Transverse colon (tissue), 4 donors: ENCODE measurements around the gene SBNO2. TPM values are rescaled to one million over a fixed set of nuclear protein-coding genes. Genes with fewer than 3 reads are reported as not detected.
"Not testable (repeated sequence)": the region's sequence is repeated elsewhere in the genome, so short reads cannot be mapped to it uniquely, and the experiment has no call there.

ENCODE experiments used
- DNase-seq: peaks from one replicate; pipeline ENCODE4 v3.0.0-alpha.2; 2019
- H3K27ac ChIP-seq, 4 donors: fragments of 200-600 bp; sonication (generic); 2 replicates each; pipeline ENCODE4 v1.5.1; 2016 to 2018; ENCODE audit warnings: inconsistent platforms in 4 of 4
- H3K27me3 ChIP-seq: fragments of 200-600 bp; sonication (generic); 2 replicates; pipeline ENCODE4 v1.5.1; 2017; ENCODE audit warnings: inconsistent platforms
- H3K36me3 ChIP-seq, 4 donors: fragments of 200-600 bp; sonication (generic); 2 replicates each; pipeline ENCODE4 v1.5.1; 2017 to 2019; ENCODE audit warnings: inconsistent platforms in 4 of 4
- H3K4me1 ChIP-seq, 4 donors: fragments of 200-600 bp; sonication (generic); 2 replicates each; pipeline ENCODE4 v1.5.1; 2017 to 2020; ENCODE audit warnings: inconsistent platforms in 4 of 4
- H3K4me3 ChIP-seq, 4 donors: fragments of 200-600 bp; sonication (generic); 1 replicate in 1 of 4; 2 replicates in 3 of 4; pipeline versions ENCODE4 v1.5.1 to v1.6.1; 2017 to 2019; ENCODE audit warnings: inconsistent platforms in 4 of 4
- H3K9me3 ChIP-seq, 2 donors: fragments of 200-600 bp; sonication (generic); 2 replicates each; pipeline ENCODE4 v1.5.1; 2017 to 2019; ENCODE audit warnings: inconsistent platforms in 2 of 2
- CTCF ChIP-seq, 5 experiments: fragments of 200-600 bp in 3 of 5; fragments of 450-650 bp in 2 of 5; sonication (generic) in 3 of 5; IDR thresholded peaks; 1 replicate in 2 of 5; 2 replicates in 3 of 5; pipeline ENCODE4 v1.5.1; 2016 to 2017; ENCODE audit warnings: antibody characterized with exemption in 5 of 5, inconsistent platforms in 3 of 5, mild to moderate bottlenecking in 2 of 5, moderate library complexity in 1 of 5
- EP300 ChIP-seq: sonication (generic); formaldehyde crosslinking; IDR thresholded peaks from one replicate; pipeline ENCODE4 v1.6.1; 2017; ENCODE audit warnings: antibody characterized with exemption, low read depth
- POLR2A ChIP-seq: fragments of 450-650 bp; IDR thresholded peaks from one replicate; pipeline ENCODE4 v1.6.1; 2016; ENCODE audit warnings: antibody characterized with exemption, mild to moderate bottlenecking, moderate library complexity
- POLR2AphosphoS5 ChIP-seq, 3 donors: sonication (generic); formaldehyde crosslinking; IDR thresholded peaks; one replicate each; pipeline ENCODE4 v1.6.1; 2016; ENCODE audit warnings: antibody characterized with exemption in 3 of 3
- WGBS, 2 donors: methylation state at CpG; one replicate each; pipeline ENCODE4 v1.1.5; 2018; ENCODE audit warnings: low coverage in 1 of 2; 5-methylcytosine and 5-hydroxymethylcytosine counted together
- in situ Hi-C, 4 donors: fragments of 200-750 bp; cut with MboI; loops; one replicate each; pipeline versions ENCODE4 v1.15.0 to v1.15.1; 2017; ENCODE audit warnings: low sequenced_read_pairs in 3 of 4, low pct_ligation_motif_present in 1 of 4, low pct_unique_long_range_greater_than_20kb in 1 of 4
- intact Hi-C: fragments of 100-400 bp; cut with DNase I; formaldehyde crosslinking; loops from one replicate; pipeline ENCODE4 v1.15.1; 2023; ENCODE audit warnings: low total_unique reads
- total RNA-seq, 4 donors: library from RNA; depleted of rRNA; stranded (reverse); fragments of >200 nt; gene quantifications; one replicate each; pipeline ENCODE4 v1.1.0, GENCODE V29; 2016

SBNO2 gene
- total RNA-seq, 4 donors from 2014 or later = 34.5 to 142 (median 48.3) TPM

GRCh38 chr19:1129535-1129934, 44.5 kb downstream of the SBNO2 start:
- peaks cover 0 to 18% (median 3%) of the 10 kb centered on the region in 4 donors for H3K36me3 ChIP-seq
- TF ChIP-seq POLR2AphosphoS5 (IDR thresholded peaks at IDR 0.05) (no peak), EP300 (no peak), CTCF (IDR thresholded peaks at IDR 0.05) (no peak), POLR2A (no peak)
- H3K9me3 ChIP-seq = no peaks in the 10 kb centered on the region
- WGBS, 2 donors = 94% methylated on average over 16 of the region's 18 CpGs; no CpG with 5 or more reads in 1 of the 2 donors
- H3K27ac ChIP-seq = no peak overlapping the region
- DNase-seq = no peak
- intact Hi-C loops = no loop called here
- no peak overlapping the region for H3K4me3 ChIP-seq
- in situ Hi-C loops = no loop called here
- H3K4me1 ChIP-seq = peaks cover 13 to 62% (median 41%) of the 10 kb centered on the region in 4 donors
- no peaks in the 10 kb centered on the region for H3K27me3 ChIP-seq

DNA sequence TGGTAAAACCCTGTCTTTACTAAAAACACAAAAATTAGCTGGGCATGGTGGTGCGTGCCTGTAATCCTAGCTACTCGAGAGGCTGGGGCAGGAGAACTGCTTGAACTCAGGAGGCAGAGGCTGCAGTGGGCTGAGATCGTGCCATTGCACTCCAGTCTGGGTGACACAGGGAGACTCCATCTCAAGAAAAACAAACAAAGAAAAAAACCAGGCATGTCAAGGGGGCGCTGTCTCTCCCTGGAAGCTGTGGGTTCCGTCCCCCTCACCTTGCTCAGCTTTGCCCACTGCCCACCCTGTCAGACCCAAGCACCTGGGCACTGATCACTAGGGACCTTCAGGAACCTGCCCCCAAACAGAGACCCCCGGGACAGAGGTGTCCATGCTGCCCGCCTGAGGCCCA, 45.0 kb downstream of the SBNO2 start:
- WGBS, 2 donors = 92 to 93% methylated on average over 3 to 7 of the region's 7 CpGs
- Histone ChIP-seq H3K36me3 (peaks cover 0 to 18% (median 3%) of the 10 kb centered on the region in 4 donors), H3K4me1 (peaks cover 13 to 58% (median 41%) of the 10 kb centered on the region in 4 donors)
- in situ Hi-C loops, H3K9me3 ChIP-seq, H3K27me3 ChIP-seq, DNase-seq, H3K27ac ChIP-seq, H3K4me3 ChIP-seq, intact Hi-C loops: not testable (repeated sequence)

DNA sequence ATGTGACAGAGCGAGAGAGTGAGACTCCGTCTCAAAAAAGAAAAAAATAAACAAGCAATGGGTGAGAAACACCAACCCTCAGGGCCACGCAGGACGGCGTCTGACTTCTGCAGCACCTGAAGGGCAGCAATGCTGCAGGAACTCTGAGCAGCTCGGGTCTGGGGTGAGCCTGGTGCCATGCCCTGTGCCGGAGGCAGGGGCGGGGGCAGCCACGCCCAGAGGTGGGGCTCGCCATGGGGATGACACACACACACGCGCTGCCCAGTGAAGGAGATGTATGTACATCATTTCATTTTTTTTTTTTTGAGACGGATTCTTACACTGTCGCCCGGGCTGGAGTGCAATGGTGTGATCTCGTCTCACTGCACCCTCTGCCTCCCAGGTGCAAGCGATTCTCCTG, 46.0 kb downstream of the SBNO2 start:
- WGBS, 2 donors = 88 to 96% methylated on average over 5 to 17 of the region's 17 CpGs
- no peak for DNase-seq
- intact Hi-C loops = no loop called here

GRCh38 chr19:1126984-1127760, 46.9 kb downstream of the SBNO2 start:
- H3K4me3 ChIP-seq = no peak overlapping the region
- in situ Hi-C loops (no loop called here), intact Hi-C loops (no loop called here)
- WGBS, 2 donors = 89% methylated on average over 30 of the region's 33 CpGs; no CpG with 5 or more reads in 1 of the 2 donors
- DNase-seq = no peak
- H3K27ac ChIP-seq = no peak overlapping the region
- H3K27me3 ChIP-seq = no peaks in the 10 kb centered on the region
- H3K4me1 ChIP-seq = peaks cover 9 to 44% (median 26%) of the 10 kb centered on the region in 4 donors
- no peak for TF ChIP-seq POLR2A
- TF ChIP-seq CTCF (IDR thresholded peaks at IDR 0.05) = no peak
- no peak for TF ChIP-seq EP300
- no peak for TF ChIP-seq POLR2AphosphoS5 (IDR thresholded peaks at IDR 0.05)
- no peaks in the 10 kb centered on the region for H3K9me3 ChIP-seq
- peaks cover 0 to 29% (median 6%) of the 10 kb centered on the region in 4 donors for H3K36me3 ChIP-seq

More for the DNA sequence above, 46.0 kb downstream of the SBNO2 start:
- Histone ChIP-seq H3K27me3 (no peaks in the 10 kb centered on the region), H3K4me3 (no peak overlapping the region), H3K27ac (no peak overlapping the region), H3K9me3 (no peaks in the 10 kb centered on the region), H3K4me1 (peaks cover 16 to 53% (median 35%) of the 10 kb centered on the region in 4 donors), H3K36me3 (peaks cover 0 to 24% (median 3%) of the 10 kb centered on the region in 4 donors)
- TF ChIP-seq POLR2A = no peak
- no peak for TF ChIP-seq EP300
- TF ChIP-seq CTCF (IDR thresholded peaks at IDR 0.05) = no peak
- TF ChIP-seq POLR2AphosphoS5 (IDR thresholded peaks at IDR 0.05) = no peak
- in situ Hi-C loops = no loop called here
